Spleen (tissue), 7 donors: ENCODE data around the gene ZNF438.

ENCODE experiments used
- CTCF ChIP-seq, 11 experiments: fragments of 200-600 bp in 7 of 11; fragments of 450-650 bp in 4 of 11; sonication (generic) in 4 of 11; IDR thresholded peaks in 8 of 11; conservative IDR thresholded peaks in 3 of 11; 1 replicate in 7 of 11; 2 replicates in 4 of 11; pipeline versions ENCODE4 v1.4.0 to v1.8.0; 2016 to 2021; ENCODE audit warnings: antibody characterized with exemption in 11 of 11, inconsistent platforms in 4 of 11, mild to moderate bottlenecking in 1 of 11
- POLR2A ChIP-seq, 3 donors: fragments of 450-650 bp; IDR thresholded peaks; one replicate each; pipeline ENCODE4 v1.5.1; 2017; ENCODE audit warnings: antibody characterized with exemption in 3 of 3, mild to moderate bottlenecking in 1 of 3
- donor health status: DM: no; HTN: no; CAD: no; lungs with moderate emphysema.
- donor health status: DM: no; HTN: no; CAD: no.
- donor health status: DM: no; HTN: no; CAD: no.

DNA sequence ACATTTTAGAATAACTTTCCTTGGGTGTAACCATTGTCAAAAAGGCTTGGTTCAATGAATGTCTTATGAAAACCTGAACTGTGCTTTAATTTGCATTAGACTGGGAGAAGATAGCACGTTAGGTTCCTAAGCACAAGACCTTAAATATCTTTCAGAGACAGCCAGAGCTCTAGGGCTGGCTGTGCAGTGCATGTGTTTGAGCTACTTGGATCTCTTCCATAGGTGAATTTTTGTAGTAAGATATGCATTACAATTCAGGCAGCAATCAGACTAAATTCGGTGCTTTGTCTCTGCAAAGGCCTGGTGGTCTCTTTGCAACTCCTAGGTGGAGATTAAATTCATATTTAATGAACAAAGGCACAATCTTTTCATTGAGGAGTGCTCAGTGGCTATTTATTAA lies 192.0 kb downstream of the ZNF438 start:
- TF ChIP-seq CTCF (IDR thresholded peaks at IDR 0.05 in 8 of 11, conservative IDR thresholded peaks at IDR 0.05 in 3 of 11) (no peak), POLR2A (IDR thresholded peaks at IDR 0.05) (no peak)
